Adrenal gland (tissue), 12 donors: ENCODE results near the gene AGPS. TPM values are rescaled to one million over a fixed set of nuclear protein-coding genes. Genes with fewer than 3 reads are reported as not detected.

Source experiments
- DNase-seq, 7 donors: peaks; one replicate each; pipeline ENCODE4 v3.0.0-alpha.2; 2019 to 2020
- H3K27ac ChIP-seq, 5 donors: fragments of 200-600 bp; sonication (generic) in 4 of 5; 1 replicate in 3 of 5; 2 replicates in 2 of 5; pipeline versions ENCODE4 v1.5.1 to v1.8.0; 2016 to 2020; ENCODE audit warnings: mild to moderate bottlenecking in 1 of 5
- H3K27me3 ChIP-seq: fragments of 200-600 bp; 2 replicates; pipeline ENCODE4 v1.8.0; 2021
- H3K36me3 ChIP-seq, 2 donors: fragments of 200-600 bp; replicated peaks in 1 of 2; 1 replicate in 1 of 2; 2 replicates in 1 of 2; pipeline versions ENCODE4 v1.5.1 to v1.8.0; 2018 to 2022
- H3K4me1 ChIP-seq, 2 donors: fragments of 200-600 bp; replicated peaks in 1 of 2; 1 replicate in 1 of 2; 2 replicates in 1 of 2; pipeline versions ENCODE4 v1.5.1 to v1.8.0; 2018 to 2021
- H3K4me3 ChIP-seq, 4 donors: fragments of 200-600 bp; sonication (generic) in 3 of 4; one replicate each; pipeline ENCODE4 v1.5.1; 2016 to 2018
- H3K9me3 ChIP-seq, 3 donors: fragments of 200-600 bp; sonication (generic) in 1 of 3; replicated peaks in 1 of 3; 1 replicate in 2 of 3; 2 replicates in 1 of 3; pipeline versions ENCODE4 v1.5.1 to v1.8.0; 2016 to 2021
- CTCF ChIP-seq, 6 experiments: fragments of 450-650 bp in 4 of 6; fragments of 200-600 bp in 2 of 6; sonication (generic) in 1 of 6; IDR thresholded peaks; 1 replicate in 5 of 6; 2 replicates in 1 of 6; pipeline versions ENCODE4 v1.5.1 to v1.8.0; 2016 to 2021; ENCODE audit warnings: antibody characterized with exemption in 6 of 6, mild to moderate bottlenecking in 2 of 6, moderate library complexity in 1 of 6
- POLR2A ChIP-seq, 2 donors: fragments of 450-650 bp; IDR thresholded peaks; one replicate each; pipeline ENCODE4 v1.6.1; 2017; ENCODE audit warnings: antibody characterized with exemption in 2 of 2, mild to moderate bottlenecking in 2 of 2, moderate library complexity in 1 of 2
- WGBS, 4 donors: extraction: QIAGEN DNeasy Blood & Tissue Kit in 2 of 4; methylation state at CpG; one replicate each; pipeline versions ENCODE4 v1.1.5 to v1.1.7; 2013 to 2017; 5-methylcytosine and 5-hydroxymethylcytosine counted together
- intact Hi-C, 2 donors: fragments of 100-400 bp; cut with DNase I; formaldehyde crosslinking; loops; one replicate each; pipeline versions ENCODE4 v1.14.1 to v1.15.0; 2022 to 2023
- polyA plus RNA-seq, 3 donors: library from polyadenylated mRNA; stranded (reverse); fragments of 200-250 nt in 2 of 3; fragments of 350-450 nt in 1 of 3; fragmentation: Illumina TruSeq in 1 of 3; extraction: RNeasy Lipid Tissue Mini Kit (QIAGEN cat#74804) in 1 of 3; gene quantifications; one replicate each; pipeline ENCODE4 v1.2.3, GENCODE V29; 2013 to 2014
- total RNA-seq, 9 donors: library from RNA; depleted of rRNA in 4 of 9; stranded (reverse); fragments of >200 nt in 4 of 9; fragments of 120-200 nt in 1 of 9; fragmentation: NEBNext Ultra II Directional in 1 of 9; extraction: Animal tissue kit (Norgen Biotek cat#: 25700) in 1 of 9; gene quantifications; one replicate each; pipeline versions ENCODE4 v1.1.0 to v1.2.4, GENCODE V29; 2013 to 2023
- donor health status: healthy with polysubstance abuse.
- donor health status: Bipolar disorder and iron deficiency.
- donor health status: DM: yes; HTN: yes; CAD: no.
- donor health status: DM: no; HTN: no; CAD: no.
- donor health status: DM: no; HTN: no; CAD: no.
- donor health status: DM: yes; HTN: yes; CAD: no.

AGPS gene
- total and polyA plus RNA-seq, 12 donors, result 3.8 to 43.1 (median 32.8) TPM

GRCh38 chr2:177474301-177474700 is 81.7 kb downstream of the AGPS start:
- H3K9me3 ChIP-seq, result peaks cover 0 to 13% (median 0%) of the 10 kb centered on the region in 3 donors
- 91 to 96% (median 95%) methylated on average over 4 of the region's 4 CpGs for WGBS, 4 donors
- H3K27me3 ChIP-seq, result no peaks in the 10 kb centered on the region
- no peak for DNase-seq
- peak overlapping the region in 1 of 5 donors; percentile 7 for H3K27ac ChIP-seq
- H3K4me3 ChIP-seq, result no peak overlapping the region
- no peak for TF ChIP-seq POLR2A (IDR thresholded peaks at IDR 0.05)
- TF ChIP-seq CTCF (IDR thresholded peaks at IDR 0.05), result no peak
- intact Hi-C loops, result no loop called here
- no peaks in the 10 kb centered on the region for H3K36me3 ChIP-seq
- H3K4me1 ChIP-seq, result peaks cover 8 to 14% of the 10 kb centered on the region in 2 donors

- TF ChIP-seq CTCF (IDR thresholded peaks at IDR 0.05), result no peak
- TF ChIP-seq POLR2A (IDR thresholded peaks at IDR 0.05), result no peak
- H3K27ac ChIP-seq, result peak overlapping the region in 1 of 5 donors; percentile 7
- no peaks in the 10 kb centered on the region for H3K27me3 ChIP-seq
- 72 to 86% (median 81%) methylated on average over 1 of the region's 1 CpG for WGBS, 4 donors
- peaks cover 0 to 13% (median 0%) of the 10 kb centered on the region in 3 donors for H3K9me3 ChIP-seq
- H3K36me3 ChIP-seq, result no peaks in the 10 kb centered on the region
- no peak overlapping the region for H3K4me3 ChIP-seq
- no peak for DNase-seq
- intact Hi-C loops, result no loop called here
- peaks cover 8 to 14% of the 10 kb centered on the region in 2 donors for H3K4me1 ChIP-seq
These were observed 82.4 kb downstream of the AGPS start for GRCh38 chr2:177474998-177475397.

GRCh38 chr2:177476897-177477296 is 84.3 kb downstream of the AGPS start:
- 97 to 99% (median 98%) methylated on average over 5 of the region's 5 CpGs for WGBS, 4 donors
- H3K4me1 ChIP-seq, result peaks cover 8 to 14% of the 10 kb centered on the region in 2 donors
- H3K27me3 ChIP-seq, result no peaks in the 10 kb centered on the region
- H3K4me3 ChIP-seq, result no peak overlapping the region
- no peak overlapping the region for H3K27ac ChIP-seq
- no peak for DNase-seq
- H3K36me3 ChIP-seq, result no peaks in the 10 kb centered on the region
- TF ChIP-seq POLR2A (IDR thresholded peaks at IDR 0.05) (no peak), CTCF (IDR thresholded peaks at IDR 0.05) (no peak)
- intact Hi-C loops, result no loop called here
- peaks cover 0 to 6% (median 0%) of the 10 kb centered on the region in 3 donors for H3K9me3 ChIP-seq

- WGBS, 4 donors, result 81 to 90% (median 84%) methylated on average over 2 of the region's 2 CpGs
- H3K9me3 ChIP-seq, result no peaks in the 10 kb centered on the region
- no peak for DNase-seq
- intact Hi-C loops, result no loop called here
- H3K27ac ChIP-seq, result no peak overlapping the region
- peaks cover 8 to 14% of the 10 kb centered on the region in 2 donors for H3K4me1 ChIP-seq
- TF ChIP-seq CTCF (IDR thresholded peaks at IDR 0.05) (no peak), POLR2A (IDR thresholded peaks at IDR 0.05) (no peak)
- peaks cover 0 to 4% of the 10 kb centered on the region in 2 donors for H3K36me3 ChIP-seq
- no peak overlapping the region for H3K4me3 ChIP-seq
- no peaks in the 10 kb centered on the region for H3K27me3 ChIP-seq
These were observed 85.5 kb downstream of the AGPS start for GRCh38 chr2:177478029-177478428.
